GM12875 (cell line): ENCODE results near the gene PAPSS2.

ENCODE experiments used
- H3K4me3 ChIP-seq: one replicate; pipeline ENCODE4 v1.5.1; 2011; ENCODE audit warnings: low read depth, low read length, control low read depth
- CTCF ChIP-seq: IDR thresholded peaks from 2 replicates; pipeline ENCODE4 v1.5.1; 2011; ENCODE audit warnings: low read depth, mild to moderate bottlenecking, control low read depth, inconsistent platforms, low read length, moderate library complexity, borderline replicate concordance; ENCODE audit not compliant: insufficient read depth

Gene PAPSS2

DNA sequence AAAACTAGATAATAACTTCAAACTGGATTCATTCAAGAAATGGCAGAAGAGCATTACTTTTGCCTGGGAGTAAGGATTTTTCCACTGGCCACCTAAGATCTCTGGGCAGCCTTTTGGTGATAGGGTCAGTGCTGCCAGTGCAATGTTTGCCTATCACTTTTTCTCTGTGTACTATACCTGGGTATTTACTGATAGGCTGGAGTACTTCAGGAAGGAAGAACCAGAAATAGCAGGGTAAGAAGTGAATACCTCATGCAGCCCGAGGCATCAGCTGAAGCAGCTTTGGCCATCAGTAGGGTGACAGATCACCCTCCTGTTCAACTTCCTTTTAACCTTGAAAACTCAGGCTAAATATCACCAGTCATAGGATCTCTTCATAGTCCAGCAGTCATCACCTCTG is 5.5 kb upstream of the PAPSS2 start:
- H3K4me3 ChIP-seq, result no peak overlapping the region
- no peak for TF ChIP-seq CTCF

- no peak overlapping the region for H3K4me3 ChIP-seq
- TF ChIP-seq CTCF, result peak; percentile 57; the same call in 1 of the 2 replicates
Observed at GRCh38 chr10:87656431-87657072, 3.1 kb upstream of the PAPSS2 start.

GRCh38 chr10:87657371-87657770 is 2.3 kb upstream of the PAPSS2 start:
- no peak overlapping the region for H3K4me3 ChIP-seq
- no peak for TF ChIP-seq CTCF

DNA sequence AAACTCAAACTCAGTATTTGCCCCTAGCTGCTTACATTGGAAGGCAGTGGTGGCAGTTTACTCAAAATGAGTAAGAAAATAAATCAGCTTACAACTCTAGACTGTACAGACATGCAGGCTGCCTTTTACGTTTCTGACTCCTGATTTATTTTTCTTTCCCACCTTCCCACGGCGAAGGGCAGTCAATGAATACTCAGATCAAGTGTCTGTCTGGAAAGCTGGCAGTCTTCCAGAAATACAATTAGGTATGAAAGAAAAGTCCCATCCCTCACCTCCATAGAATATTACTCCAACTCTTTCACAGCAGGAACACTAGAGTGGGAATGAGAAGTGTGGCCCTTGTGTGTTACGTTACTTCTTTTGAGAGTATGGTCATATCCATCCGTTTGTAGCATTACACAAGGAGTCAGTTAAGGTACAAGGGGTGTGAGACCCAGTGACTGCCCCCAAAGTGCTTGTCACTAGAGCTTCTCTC is 1.3 kb upstream of the PAPSS2 start:
- no peak overlapping the region for H3K4me3 ChIP-seq
- TF ChIP-seq CTCF, result no peak

GRCh38 chr10:87658858-87659555 is 671 bp upstream of the PAPSS2 start:
- TF ChIP-seq CTCF, result no peak
- no peak overlapping the region for H3K4me3 ChIP-seq

DNA sequence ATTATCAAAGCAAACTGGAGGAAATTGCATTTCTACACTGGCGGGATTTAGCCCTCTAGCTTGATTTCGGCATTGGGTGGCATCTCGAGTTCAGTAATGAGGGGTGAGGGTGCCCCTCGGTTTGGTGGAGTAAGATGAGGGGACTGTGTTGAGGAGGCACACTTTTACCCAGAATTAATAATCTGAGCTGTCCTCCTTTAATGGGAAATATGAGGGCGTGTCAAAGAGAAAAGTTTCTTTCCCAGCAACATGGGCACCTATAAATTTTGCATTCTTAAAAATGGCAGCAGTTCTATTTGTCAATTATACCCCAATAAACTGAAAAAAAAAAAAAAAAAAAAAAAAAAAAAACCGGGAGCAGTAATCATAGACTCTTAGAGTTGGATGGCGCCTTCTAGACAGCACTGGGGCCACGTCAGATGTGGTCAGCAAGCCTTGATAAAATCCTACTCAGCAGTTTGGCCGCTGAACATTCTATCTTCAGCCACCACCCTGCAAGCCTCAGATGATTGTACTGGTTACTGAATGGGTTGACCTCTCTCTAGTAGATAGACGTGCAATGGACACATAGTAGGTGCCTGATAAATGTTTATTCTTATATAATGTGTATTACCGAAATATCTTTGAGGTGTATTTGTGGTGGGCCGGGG is 931 bp downstream of the PAPSS2 start:
- peak overlapping the region; percentile 72 for H3K4me3 ChIP-seq
- no peak for TF ChIP-seq CTCF
